ENCODE results near the gene CEP85L.

CEP85L gene

GRCh38 chr6:118502169-118502568, 149.2 kb downstream of the CEP85L start:
- no peak overlapping the region for H3K4me3 ChIP-seq (ENCODE audit: low read depth, low read length)
- DNase-seq (ENCODE audit: low read depth): no peak
- no peak for TF ChIP-seq CTCF (IDR thresholded peaks at IDR 0.05; ENCODE audit: insufficient read depth, low read depth, low read length, missing control alignments)

GRCh38 chr6:118501765-118502164, 149.6 kb downstream of the CEP85L start:
- H3K4me3 ChIP-seq (ENCODE audit: low read depth, low read length): no peak overlapping the region
- no peak for DNase-seq (ENCODE audit: low read depth)
- no peak for TF ChIP-seq CTCF (IDR thresholded peaks at IDR 0.05; ENCODE audit: insufficient read depth, low read depth, low read length, missing control alignments)

GRCh38 chr6:118501099-118501498, 150.3 kb downstream of the CEP85L start:
- DNase-seq (ENCODE audit: low read depth): no peak
- no peak for TF ChIP-seq CTCF (IDR thresholded peaks at IDR 0.05; ENCODE audit: insufficient read depth, low read depth, low read length, missing control alignments)
- no peak overlapping the region for H3K4me3 ChIP-seq (ENCODE audit: low read depth, low read length)

- no peak for DNase-seq (ENCODE audit: low read depth)
- H3K4me3 ChIP-seq (ENCODE audit: low read depth, low read length): no peak overlapping the region
- no peak for TF ChIP-seq CTCF (IDR thresholded peaks at IDR 0.05; ENCODE audit: insufficient read depth, low read depth, low read length, missing control alignments)
Measured at GRCh38 chr6:118500130-118501015, 151.0 kb downstream of the CEP85L start.

GRCh38 chr6:118495485-118496280, 155.7 kb downstream of the CEP85L start:
- TF ChIP-seq CTCF (IDR thresholded peaks at IDR 0.05; ENCODE audit: insufficient read depth, low read depth, low read length, missing control alignments): no peak

GRCh38 chr6:118494091-118494490, 157.3 kb downstream of the CEP85L start:
- TF ChIP-seq CTCF (IDR thresholded peaks at IDR 0.05; ENCODE audit: insufficient read depth, low read depth, low read length, missing control alignments): no peak
- no peak overlapping the region for H3K4me3 ChIP-seq (ENCODE audit: low read depth, low read length)
- DNase-seq (ENCODE audit: low read depth): no peak

More at GRCh38 chr6:118495485-118496280, 155.7 kb downstream of the CEP85L start:
- DNase-seq (ENCODE audit: low read depth): no peak
- H3K4me3 ChIP-seq (ENCODE audit: low read depth, low read length): no peak overlapping the region

Data from GM12865 (cell line).